ENCODE results near the gene KLRC2.
"Not testable (repeated sequence)": the region's sequence is repeated elsewhere in the genome, so short reads cannot be mapped to it uniquely, and the experiment has no call there.

Gene KLRC2

DNA sequence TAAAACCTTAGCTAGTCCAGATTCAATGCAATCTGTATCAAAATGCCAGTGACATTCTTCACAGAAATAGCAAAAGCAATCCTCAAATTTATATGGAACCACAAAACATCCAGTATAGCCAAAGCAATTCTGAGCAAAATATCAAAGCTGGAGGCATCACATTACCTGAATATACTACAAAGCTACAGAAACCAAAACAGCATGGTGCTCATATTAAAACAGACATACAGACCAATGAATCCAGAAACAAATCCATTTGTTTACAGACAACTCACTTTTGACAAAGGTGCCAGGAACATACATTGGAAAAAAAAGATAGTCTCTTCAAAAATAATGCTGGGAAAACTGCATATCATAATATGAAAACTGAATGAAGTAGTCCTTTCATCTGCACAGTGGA is 31.0 kb downstream of the KLRC2 start:
- no peak for DNase-seq

DNA sequence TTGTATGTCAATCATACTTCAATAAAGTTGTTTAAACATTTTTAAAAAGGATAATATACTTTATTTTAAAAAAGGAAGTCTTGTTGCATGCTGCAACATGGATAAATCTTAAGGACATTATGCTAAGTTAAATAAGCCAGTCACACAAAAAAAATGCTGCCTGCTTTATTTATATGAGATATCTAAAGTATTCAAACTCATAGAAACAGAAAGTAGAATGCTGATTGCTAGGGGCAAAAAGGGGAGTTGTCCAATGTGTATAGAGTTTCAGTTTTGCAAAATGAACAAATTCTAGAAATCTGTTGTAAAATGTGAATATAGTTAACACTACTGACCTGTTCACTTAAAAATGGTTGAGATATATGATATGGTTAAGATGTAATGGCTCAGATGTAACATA is 35.0 kb downstream of the KLRC2 start:
- DNase-seq, result no peak

DNA sequence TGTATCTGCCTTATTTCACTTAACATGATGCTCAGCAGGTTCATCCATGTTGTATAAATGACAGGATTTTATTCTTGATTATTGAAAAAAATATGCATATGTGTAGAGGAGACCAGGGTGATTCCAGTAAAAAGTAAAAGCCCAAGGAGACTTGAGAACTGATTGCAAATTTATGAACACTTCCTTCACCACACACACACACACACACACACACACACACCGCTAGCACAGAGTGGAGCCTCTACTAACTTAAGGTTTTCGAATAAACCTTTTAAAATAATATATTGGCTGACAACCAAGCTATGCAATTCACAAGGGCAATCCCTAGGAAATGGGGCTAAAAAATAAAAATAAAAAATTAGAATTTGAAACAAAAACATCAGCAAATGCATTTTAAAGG is 37.6 kb downstream of the KLRC2 start:
- no peak for DNase-seq

DNA sequence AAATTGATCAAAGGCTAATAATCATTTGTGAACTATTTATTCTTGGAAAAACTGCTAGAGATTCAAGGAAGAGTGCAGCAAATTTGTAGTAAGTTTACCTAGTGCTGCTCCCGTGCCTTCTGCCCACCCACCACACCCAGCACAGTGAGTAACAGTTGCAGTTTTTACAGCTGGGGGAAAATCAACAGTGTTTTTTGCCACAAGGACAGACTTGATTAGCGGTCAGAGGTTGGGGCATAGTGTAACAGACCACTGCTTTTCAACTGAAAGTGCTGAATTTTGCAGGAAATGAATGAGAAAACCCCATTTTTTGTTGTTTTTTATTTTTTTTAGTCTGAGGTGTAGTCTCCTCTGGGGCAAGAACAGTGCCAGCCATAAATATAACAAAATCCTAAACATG is 38.5 kb downstream of the KLRC2 start:
- no peak for DNase-seq

DNA sequence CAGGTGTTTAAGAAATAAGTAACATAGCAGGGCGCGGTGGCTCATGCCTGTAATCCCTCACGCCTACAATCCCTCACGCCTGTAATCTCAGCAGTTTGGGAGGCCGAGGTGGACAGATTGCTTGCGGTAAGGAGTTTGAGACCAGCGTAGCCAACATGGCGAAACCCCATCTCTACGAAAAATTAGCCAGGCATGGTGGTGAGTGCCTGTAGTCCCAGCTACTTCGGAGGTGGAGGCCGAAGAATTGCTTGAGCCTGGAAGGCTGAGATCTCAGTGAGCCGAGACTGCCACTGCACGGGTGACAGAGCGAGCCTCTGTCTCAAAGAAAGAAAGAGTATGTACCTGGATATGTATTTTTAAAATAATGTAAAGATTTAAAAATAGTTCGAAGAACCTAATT is 39.6 kb downstream of the KLRC2 start:
- DNase-seq, result not testable (repeated sequence)

DNA sequence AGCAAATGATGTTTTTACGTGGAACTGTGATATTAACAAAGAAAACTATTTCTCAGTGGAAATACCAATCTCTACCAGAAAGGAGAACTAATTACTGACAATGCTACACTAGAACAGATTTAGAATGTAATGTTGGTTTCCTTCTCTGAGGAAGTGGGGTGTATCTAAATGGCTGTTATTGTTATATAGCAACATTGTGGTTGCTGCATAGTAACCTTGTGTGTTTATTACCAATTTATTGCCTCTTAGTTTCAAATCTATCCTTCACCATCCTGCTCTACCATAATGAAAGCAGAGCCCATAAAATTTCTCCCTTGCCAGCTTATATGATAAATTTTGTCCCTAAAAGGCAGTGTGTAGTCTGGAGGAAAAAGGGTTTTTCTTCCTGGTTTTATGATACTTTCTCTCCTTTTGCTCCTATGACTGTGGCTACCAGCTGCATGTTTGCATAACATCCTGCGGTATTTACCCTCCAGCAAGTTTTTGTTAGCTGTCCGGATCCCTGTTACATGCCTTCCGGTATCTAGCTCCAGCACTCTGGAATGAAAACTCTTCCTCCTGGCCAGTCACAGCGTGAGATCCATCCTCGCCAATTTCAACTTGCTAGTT is 40.3 kb downstream of the KLRC2 start:
- DNase-seq, result no peak

DNA sequence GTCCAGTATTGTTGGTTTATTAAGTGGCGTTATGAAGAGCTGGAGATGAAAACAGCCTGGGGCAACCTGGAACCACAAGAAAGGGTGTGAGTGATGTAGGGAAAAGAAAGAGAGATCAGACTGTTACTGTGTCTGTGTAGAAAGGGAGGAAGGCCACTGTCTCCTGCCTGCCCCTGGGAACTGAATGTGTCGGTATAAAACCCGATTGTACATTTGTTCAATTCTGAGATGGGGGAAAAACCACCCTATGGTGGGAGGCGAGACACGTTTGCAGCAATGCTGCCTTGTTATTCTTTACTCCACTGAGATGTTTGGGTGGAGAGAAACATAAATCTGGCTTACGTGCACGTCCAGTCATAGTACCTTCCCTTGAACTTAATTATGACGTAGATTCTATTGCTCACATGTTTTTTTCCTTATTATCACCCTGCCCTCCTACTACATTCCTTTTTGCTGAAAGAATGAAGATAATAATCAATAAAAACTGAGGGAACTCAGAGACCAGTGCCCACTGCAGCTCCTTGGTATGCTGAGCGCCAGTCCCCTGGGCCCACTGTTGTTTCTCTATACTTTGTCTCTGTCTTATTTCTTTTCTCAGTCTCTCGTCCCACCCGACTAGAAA is 41.2 kb downstream of the KLRC2 start:
- DNase-seq, result not testable (repeated sequence)

DNA sequence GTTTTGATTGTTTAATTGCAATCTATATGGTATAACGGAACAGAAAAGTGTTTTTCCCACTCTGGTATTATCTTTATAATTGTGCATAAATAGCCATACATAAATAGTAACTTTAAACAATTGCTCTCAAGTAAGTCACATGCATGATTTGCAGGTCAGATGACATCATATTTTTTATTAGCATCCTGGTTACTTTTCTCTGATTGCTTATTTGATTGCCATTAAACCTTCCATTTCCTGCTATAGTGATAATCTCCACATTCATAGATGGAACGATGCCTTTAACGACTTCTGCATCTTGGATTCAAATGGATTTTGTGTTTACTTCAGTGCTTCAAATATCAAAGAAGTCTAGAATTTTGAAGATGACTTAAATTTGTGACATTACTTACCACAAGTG is 42.5 kb downstream of the KLRC2 start:
- no peak for DNase-seq

DNA sequence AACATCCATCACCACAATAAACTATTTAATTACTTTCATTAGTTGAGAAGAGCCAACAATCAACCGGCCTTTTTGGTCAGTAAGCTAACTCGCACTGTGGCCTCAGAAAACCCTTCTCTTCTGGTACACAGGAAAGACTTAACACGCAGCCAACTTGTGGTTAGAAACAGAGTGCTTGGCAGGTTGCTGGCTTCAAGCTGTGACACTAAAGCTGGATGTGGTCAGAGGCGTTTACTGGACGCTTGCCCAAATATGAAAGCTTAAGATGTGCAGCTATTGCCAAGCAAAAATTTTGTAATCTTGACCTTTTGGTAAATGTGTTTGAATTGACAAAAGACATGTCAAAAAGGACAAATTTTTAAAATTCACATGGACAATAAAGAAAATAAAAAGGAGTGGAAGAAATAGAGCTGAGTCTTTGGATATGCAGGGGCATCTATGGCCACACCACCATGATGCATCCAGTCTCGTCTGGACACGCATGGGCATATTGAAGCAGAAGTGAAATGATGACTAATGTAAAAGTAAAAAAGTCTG is 43.3 kb downstream of the KLRC2 start:
- no peak for DNase-seq

DNA sequence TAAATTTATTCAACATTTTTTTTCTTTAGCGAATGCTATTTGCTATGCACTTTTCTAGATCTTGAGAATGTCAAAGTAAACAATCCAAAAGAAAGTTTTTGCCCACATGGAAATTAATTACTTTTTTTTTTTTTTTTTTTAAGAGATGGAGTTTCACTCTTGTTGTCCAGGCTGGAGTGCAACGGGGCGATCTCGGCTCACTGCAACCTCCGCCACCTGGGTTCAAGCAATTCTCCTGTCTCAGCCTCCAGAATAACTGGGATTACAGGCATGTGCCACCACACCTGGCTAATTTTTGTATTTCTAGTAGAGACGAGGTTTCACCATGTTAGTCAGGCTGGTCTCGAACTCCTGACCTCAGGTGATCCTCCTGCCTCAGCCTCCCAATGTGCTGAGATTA is 44.8 kb downstream of the KLRC2 start:
- DNase-seq, result not testable (repeated sequence)

DNA sequence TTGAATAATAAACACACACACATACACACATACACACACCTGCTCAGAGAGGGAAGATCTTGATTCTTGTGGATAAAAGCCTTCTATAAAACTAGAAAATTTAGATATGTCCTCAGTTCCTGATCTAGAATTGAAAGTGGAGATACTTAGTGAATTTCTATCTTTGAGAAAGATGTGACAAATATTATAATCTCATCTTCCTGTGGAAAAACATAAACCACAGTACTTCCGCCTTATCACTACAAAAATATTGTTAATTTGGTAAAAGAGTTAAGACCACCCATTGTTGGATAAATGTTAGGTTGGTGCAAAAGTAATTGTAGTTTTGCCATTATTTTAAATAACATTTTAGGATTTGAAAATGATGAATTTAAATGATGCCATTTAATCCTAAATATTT is 45.9 kb downstream of the KLRC2 start, which contains the start of gene KLRK1:
KLRK1 (minus strand) TSS at position 138 of the 400 bp plus-strand sequence. CDS start 1,231 bp downstream, outside the sequence.
- no peak for DNase-seq

DNA sequence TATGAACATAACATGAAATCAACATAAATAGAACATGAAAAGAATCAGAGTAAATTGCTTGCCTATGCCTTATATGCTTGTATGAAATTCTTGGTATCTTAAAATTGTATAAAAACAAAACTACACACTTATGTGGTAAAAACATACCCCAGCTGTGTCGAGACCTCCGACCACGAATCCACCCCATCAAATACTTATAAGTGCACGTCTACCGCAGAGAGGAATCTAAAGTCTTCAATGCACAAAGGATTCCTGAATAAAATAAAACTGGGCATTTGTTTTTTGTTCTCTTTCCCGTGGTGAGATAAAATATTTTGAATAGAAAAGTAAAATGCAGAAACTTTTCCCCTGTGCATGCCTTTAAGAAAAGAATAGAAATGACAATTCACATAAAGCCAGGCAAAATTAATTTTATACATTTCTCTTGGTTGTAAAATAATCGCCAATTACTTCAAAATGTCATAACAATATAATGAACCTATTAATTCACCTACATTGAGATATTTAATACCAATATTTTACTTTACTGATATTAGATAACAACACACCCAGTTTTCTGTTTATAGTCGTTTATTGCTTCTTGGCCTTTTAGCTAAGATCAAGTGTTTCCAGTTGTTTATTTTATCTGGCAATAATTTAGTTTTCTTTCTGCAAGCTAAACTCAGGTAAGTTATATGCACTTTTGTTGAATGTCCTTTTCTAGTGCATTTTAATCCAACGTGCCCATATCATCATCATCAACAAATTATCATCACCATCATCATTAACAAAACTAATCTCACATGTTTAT is 47.0 kb downstream of the KLRC2 start:
- no peak for DNase-seq

DNA sequence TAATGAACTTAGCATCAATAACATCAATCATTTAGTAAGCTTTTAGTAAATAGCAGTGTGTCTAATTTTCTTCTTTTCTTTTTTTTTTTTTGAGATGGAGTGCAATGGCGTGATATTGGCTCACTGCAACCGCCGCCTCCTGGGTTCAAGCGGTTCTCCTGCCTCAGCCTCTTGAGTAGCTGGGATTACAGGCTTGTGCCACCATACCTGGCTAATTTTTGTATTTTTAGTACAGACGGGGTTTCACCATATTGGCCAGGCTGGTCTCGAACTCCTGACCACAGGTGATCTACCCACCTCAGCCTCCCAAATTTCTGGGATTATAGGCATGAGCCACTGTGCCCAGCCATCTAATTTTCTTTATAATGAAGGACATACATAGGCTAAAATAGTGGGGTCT is 48.3 kb downstream of the KLRC2 start:
- DNase-seq, result not testable (repeated sequence)

DNA sequence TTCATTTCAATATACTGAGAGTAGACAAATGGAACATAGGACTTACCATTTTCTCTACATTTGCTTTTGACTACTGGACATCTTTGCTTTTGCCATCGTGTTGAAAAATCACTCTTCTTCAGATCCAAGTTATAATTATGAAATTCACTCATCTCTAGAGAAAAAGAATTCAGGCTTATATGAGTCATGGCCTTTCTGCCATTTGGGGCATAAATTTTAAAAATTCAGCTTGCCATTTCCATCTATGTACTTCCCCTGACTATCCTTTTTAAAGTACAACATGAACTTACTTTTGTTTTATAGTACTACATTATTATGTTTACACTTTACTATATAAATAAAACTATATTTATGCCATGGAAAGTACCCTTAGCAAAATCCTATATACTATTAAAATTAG is 49.0 kb downstream of the KLRC2 start:
- DNase-seq, result no peak

DNA sequence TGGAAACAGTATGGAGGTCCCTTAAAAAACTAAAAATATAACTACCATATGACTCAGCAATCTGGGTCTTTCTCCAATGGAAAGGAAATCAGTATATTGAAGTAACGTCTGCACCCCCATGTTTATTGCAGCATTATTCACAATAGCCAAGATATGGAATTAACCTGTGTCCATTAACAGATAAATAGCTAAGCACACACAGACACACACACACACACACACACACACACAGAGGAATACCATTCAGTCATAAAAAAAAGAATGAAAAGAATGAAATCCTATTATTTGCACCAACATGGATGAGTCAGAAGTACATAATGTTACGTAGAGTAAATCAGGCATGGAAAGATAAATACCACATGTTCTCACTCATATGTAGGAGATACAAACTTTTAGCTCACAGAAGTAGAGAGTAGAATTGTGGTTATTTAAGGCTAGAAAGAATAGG is 50.6 kb downstream of the KLRC2 start:
- DNase-seq, result no peak

DNA sequence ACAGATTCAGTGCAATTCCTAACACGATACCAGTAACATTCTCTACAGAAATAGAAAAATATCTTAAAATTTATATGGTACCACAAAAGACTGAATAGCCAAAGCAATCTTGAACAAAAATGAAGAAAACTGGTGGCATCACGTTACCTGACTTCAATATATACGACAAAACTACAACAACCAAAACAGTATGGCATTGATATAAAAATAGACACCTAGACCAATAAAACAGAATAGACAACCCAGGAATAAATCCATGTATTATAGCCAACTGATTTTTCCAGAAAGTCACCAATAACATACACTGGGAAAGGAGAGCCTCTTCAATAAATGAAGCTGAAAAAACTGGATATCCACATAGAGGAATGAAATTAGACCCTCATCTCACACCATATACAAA is 51.6 kb downstream of the KLRC2 start:
- DNase-seq, result no peak

DNA sequence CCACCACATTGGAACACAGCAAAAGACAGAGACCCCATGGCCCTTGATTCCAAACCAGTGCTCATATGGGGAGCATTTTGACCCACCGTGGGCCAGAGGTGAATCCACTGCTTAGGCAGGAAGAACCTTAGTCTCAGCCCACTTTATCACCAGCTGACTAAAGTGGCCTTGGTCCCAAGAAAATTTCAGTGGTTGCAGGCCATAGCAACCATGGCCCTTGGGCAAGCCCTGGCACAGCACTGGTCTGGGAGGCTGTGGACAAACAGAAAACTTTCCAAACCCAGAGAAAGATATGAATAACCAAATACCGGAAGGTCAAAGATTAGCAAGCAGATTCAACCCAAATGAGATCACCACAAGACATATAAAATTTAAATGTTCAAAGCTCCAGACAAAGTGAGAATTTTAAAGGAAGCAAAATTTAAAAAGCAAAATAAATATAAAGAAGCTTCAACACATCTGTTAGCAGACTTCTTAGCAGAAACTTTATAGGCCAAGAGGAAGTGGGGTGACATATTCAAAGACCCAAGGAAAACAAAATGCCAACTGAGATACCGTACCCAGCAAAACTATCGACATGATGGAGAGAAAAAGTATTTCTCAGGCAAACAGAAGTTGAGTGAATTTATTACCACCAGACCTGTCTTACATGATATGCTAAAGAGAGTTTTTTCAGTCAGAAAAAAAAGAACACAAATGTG is 53.7 kb downstream of the KLRC2 start:
- no peak for DNase-seq

All from stimulated activated CD4-positive, alpha-beta T cell treated with anti-CD3 and anti-CD28 coated beads, Interleukin-15, amount 100 ng/mL, for 24 hours (primary cell).